Activated CD4-positive, CD25-positive, alpha-beta regulatory T cell treated with anti-CD3 and anti-CD28 coated beads, Interleukin-2, amount 50 U/mL, for 16 hours (primary cell): Measurements from ENCODE around the gene HMGA1.
A peak's percentile ranks its signal among the peaks of the same experiment; 100 is the strongest.

ENCODE experiments used
- DNase-seq: peaks from one replicate; pipeline ENCODE4 v3.0.0-alpha.2; 2020; ENCODE audit warnings: low read depth, low spot score

The HMGA1 gene

DNA sequence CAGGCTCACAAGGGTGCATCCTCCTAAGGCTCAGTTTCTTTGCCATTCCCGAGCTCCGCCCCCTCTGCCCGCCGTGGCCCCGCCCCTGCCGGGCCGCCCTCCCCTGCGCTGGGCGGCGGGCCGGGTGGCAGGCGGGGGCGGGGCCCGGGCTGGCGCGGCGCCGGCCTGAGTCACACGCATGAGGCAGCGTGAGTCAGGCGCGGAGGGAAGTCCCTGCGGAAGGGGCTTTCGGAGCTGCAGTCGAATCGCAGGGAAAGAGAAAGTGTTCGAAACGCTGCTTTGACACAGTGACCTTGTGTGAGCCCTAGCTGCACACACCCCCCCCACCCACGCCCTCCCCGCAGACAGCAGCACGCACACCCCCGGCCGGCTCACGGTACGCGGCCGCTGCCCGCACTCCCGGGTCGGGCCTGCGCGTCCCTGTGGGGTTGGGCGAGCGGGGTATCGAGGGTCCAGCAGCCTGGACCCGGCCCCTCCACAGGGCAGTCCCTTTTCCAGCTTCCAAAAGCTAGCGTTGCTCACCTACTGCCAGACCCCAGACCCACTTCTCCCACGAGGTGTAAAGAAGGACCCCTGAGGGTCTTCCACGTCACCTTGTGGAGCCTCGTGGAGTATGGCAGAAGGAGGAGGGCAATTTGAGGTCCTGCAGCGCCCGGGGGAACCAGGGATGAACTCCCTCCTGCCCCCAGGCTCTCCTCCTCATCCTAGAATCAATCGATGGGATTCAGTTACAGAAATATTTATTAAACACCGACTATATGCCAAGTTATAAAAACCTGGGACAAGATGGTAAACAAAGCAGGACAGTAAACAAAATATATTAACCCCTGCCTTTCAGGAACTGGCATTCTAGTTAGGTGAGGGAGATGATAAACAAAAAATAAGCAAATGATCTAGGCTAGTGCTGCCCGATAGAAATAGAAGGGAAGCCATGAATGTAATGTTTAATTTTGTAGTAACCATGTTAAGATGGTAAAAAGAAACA is 12.4 kb upstream of the HMGA1 start:
- peak; percentile 87 for DNase-seq

DNA sequence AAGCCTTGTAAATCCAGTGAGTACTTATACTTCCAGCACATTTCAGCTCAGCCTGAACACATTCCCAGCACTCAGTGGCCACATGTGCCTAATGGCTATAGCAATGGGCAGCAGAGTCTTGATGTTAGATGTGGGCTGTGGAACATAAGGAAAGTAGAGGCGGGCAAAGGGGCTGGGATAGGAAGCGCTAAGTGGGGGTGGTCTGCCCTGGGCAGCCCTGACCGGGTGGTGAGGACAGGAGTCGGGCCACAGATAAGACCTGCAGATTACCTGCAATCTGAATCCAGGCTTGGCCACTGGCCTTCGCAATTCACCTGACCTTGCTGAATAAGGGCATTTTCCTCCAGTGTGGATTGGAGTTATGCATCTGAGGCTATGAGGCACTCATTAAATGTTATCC is 11.1 kb upstream of the HMGA1 start:
- no peak for DNase-seq

DNA sequence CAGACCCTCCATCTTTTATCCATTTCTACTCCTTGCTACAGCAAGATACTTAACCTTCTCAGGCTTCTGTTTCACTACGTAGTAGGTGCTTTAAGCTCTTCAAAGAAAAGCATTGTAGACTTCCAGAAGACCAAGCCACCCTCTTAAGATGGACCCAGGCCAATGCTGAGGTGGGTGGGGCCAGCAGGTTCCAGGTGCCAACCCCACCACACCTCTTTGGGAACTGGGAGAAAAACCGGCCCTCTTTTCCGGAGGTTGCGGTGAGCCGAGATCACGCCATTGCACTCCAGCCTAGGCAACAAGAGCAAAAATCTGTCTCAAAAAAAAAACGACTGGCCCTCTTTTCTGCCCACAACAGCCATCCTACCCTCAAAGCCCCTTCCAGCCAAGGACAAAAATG is 10.6 kb upstream of the HMGA1 start:
- DNase-seq = no peak

DNA sequence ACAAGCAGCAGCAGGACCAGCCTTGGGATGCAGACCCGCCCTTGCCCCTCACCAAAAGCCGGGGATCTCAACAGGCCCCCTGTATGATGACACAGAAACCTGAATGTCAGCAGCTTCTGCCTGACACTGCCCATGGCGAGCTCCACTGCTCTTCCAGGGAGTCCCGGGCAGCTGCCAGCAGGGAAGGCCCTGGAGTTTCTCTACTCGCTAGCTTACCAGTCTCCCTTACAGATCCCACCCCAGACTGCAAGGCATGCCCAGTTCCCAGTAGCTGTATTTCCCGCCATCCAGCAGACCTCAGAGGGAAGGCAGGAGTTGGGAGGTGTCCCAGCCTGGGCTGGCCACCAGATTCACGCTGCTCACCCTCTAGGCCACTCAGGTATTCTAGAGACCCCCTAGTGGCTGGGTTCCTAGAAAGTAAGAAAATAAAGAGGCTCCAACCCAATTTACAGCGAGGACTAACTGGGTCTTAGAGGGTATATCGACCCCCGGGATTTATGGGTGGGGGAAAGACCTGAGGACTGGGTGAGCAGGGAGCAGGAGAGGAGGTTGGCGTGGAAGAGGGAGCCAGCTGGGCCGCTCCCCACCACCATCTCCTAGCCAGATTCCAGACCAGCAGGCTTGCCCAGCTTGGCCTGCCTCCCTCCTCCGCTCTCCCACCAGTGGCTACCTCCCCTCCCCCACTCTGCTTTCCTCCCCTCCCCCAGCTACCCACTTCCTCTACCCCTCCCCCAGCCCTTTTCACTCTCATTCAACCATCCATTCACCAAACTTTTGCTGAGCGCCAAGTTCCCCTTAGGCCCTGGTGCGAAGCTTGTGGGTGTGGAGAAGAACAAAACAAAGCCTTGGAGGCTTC is 9.7 kb upstream of the HMGA1 start:
- no peak for DNase-seq

DNA sequence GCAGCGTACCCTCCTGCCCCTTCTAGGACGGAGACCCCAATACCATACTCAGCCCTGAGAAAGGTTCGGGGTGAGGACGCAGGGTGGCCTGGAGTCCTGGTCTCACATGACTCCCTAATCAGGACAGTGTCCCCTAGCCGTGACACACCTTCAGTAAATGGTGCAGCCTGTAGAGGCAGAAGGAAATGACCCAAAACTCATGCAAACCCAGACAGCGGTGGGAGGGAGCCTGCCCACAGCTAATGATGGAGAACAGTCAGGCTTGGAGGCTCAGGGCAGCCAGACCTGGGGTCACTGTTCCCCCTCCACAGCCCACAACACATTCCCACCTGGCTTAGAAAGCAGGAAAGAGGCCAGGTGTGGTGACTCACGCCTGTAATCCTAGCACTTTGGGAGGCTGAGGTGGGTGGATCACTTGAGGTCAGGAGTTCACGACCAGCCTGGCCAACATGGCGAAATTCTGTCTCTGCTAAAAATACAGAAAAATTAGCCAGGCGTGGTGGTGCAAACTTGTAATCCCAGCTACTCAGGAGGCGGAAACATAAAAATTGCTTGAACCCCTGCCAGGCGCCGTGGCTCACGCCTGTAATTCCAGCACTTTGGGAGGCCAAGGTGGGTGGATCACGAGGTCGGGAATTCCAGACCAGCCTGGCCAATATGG is 8.8 kb upstream of the HMGA1 start:
- DNase-seq = no peak

DNA sequence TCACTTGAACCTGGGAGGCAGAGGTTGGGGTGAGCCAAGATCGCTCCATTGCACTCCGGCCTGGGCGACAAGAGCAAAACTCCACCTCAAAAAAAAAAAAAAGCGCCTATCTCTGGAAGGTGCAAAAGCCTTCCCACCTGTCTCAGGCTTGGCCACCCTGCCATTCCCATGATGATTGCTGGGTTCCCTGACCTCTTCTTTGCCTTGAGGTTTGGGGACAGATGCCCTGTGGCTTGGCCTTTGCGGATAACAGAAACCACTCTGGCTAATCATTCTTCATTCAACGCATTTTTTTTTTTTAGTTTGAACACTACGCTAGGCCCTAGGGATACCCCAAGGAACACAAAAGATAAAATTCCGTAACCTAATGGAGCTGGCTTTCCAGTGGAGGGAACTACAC is 6.8 kb upstream of the HMGA1 start:
- no peak for DNase-seq

DNA sequence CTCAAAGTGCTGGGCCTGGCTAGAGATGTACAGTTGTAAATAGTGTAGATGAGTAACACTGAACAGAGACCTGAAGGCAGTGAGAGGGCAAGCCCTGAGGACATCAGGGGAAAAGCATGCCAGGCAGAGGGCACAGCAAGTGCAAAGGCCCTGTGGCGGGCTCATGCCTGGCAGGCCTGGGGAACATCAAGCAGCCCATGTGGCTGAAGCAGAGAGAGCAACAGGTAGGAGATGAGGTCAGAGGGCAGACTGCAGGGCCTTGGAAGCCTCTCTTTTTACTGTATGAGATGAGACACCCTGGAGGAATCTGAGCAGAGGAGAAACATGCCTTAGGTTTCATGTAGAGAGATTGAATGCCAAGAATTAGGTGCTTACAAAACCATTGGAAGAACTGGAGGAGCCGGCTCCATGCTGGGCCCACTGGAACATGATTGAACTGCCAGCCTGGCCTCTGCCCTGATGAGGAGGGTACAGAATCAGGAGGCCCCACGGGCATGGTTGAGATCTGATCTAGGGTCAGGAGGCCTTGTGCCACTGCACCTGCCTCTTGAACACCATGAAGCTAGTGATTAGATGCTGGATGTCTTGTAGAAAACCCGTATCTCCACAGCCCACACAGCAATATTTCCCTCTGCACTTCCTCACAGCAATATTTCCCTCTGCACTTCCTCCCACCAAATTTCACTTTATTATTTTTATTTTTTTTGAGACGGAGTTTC is 5.9 kb upstream of the HMGA1 start:
- DNase-seq = no peak

DNA sequence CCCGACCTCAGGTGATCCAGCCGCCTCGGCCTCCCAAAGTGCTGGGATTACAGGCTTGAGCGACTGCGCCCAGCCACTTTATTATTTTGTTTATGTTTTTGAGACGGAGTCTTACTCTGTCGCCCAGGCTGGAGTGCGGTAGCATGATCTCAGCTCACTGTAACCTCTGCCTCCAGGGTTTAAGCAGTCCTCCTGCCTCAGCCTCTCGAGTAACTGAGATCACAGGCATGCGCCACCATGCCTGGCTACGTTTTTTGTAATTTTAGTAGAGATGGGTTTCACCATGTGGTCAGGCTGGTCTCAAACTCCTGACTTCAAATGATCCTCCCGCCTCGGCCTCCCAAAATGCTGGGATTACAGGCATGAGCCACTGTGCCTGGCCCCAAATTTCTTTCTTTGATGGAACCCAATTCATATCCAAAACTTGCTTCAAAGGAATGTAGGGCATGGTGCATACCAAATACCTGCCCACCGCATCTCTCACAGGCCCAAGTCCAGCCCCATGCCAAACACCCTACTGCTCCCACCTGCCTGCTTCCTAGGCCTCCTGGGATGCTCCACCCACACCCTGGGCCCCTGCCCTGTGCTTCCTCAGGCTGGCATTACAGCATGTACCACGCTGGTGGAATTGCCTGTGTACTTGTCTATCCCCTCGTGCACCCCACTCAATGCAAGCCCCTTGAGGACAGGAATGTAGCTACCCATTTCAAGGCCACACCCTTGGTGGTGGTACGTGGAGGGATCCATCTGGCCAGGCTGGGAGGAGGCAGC is 4.9 kb upstream of the HMGA1 start:
- DNase-seq = no peak

DNA sequence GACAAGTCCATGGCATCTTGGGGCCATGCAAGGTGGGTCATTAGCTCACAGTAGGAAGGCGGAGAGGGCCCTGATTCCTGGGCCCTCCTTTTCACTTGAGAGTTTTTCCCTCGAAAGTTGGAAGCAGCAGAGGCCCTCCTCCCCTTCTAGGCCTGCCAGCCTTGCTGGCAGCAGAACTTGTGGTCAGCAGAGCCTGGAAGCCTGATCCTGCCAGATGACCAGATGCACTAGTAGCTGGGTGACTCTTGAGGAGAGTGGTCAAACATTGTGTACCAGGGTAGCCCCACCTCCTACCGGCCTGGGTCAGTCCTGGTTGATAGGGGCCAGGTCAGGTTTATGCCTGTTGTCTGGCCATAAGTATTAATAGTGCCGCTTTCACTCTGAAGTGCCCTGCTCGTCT is 3.8 kb upstream of the HMGA1 start:
- no peak for DNase-seq

DNA sequence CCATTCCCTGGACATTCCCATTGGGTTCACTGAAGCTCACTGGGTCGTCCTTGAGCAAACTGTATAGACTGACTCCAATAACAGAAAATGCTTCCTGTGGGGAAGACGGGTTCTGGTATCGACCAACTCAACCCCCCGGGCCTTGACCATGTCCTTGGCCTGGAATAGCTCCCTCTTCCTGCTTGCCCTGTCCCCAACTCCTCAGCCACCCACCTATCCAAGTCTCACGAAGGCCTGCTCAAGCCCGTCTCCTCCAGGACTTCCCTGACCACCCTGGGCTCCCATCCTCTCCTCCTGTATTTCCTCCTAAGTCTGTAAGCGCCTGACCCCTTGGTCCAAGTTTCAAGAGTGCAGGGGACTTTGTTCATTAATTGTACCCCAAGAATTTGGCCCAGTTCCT is 2.8 kb upstream of the HMGA1 start:
- no peak for DNase-seq

DNA sequence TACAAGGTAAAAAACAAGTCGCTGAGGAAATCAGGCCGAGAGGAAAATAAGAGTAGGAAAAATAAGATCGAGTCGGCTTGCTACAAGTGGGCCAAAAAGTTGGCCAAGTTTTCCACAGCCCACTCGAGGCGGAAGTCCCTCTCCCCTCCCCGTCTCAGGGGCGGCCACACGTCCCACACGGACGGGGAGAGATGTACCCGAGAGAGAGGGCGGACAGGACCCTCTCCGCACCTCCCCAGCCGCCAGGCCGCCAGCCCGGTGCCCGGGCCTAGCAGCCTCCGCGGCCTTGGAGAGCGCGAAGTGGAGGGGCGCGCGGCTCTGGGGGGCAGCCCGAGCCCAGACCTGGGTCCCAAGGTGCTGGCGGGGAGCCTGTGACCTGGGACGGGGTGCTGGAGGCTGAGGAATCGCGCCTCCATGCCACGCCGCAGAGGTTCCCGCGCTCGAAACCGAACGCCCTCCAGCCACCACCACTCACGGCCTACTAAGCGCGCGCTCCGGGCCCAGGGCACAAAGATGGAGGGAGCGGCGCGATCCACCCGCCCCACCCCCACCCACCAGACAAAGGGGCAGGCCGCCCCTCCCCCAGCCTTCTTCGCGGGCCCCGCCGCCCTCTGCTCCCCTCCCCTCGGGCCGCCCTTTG is 1.9 kb upstream of the HMGA1 start:
- DNase-seq = no peak

DNA sequence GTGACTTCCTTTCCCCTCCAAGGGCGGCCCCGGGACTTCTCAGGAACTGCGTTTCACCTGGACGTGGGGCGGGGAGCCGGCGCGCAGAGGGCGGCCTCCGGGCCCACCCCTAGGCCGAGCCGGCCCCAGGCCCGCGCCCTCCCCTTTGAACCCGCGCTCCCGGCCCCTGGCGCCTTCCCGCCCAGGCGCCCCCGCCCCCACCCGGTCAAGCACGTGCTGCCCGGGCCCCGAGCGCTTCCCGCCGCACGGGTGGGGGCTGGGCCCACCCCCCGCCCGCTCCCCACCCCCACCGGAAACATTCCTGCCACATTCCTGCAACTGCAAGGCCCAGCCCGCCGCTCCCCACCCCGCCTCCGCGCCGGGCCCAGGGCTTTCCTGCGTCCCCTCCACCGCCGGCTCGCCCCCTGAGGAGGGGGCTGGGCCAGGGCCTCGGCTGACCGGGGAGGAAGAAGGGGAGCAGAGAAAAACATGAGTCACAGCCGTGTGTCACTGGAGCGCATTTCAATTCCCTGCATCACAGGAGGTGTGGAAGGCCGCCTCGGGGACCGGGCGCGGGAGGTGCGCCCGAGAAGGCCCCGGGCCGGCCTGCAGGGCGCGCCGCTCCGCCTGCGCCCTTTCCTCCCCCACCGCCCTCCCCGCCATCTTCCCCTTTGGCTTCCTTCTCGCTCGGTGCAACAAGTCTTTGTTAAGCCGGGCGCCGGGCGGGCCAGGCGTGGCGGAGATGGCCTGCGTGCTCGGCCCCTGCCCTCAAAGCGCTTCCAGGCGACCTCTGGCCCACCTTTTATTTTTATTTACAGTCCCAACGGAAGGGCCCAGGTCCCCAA is 1.2 kb upstream of the HMGA1 start:
- DNase-seq = no peak

DNA sequence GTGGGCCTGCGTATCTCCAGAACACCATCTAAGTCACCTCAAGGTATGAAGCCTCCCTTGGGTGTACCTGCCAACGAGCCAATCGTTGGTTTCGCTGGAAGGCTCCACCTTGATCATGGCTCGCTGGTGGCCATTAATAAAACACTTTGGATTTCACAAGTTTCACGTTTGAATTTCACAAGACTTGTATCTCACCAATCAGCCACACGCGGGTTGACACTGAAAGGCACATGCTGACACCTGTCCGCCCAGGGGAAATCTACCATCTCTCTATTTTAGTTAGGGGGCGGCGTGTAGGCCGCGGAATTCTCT is 586 bp upstream of the HMGA1 start:
- DNase-seq = no peak

DNA sequence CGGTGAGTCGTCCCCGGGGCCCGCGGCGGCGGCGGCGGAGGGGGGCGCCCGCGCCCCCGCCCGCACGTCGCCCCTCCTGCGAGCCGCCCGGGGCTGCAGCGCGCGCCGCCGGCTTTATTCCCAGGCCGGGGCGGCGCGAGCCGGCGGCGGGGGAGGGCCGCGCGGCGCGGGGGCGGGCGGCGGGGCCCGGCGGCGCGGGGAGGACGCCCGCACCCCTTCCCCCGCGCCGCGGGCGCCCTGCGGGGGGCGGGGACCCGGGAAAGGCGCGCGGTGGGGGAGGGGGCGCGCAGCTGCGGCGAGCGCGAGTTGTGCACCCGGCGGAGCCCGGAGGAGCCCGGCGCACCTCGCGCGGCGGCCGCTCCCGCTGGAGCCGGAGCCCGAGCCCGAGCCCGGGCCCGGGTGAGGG is 646 bp downstream of the HMGA1 start:
- no peak for DNase-seq

DNA sequence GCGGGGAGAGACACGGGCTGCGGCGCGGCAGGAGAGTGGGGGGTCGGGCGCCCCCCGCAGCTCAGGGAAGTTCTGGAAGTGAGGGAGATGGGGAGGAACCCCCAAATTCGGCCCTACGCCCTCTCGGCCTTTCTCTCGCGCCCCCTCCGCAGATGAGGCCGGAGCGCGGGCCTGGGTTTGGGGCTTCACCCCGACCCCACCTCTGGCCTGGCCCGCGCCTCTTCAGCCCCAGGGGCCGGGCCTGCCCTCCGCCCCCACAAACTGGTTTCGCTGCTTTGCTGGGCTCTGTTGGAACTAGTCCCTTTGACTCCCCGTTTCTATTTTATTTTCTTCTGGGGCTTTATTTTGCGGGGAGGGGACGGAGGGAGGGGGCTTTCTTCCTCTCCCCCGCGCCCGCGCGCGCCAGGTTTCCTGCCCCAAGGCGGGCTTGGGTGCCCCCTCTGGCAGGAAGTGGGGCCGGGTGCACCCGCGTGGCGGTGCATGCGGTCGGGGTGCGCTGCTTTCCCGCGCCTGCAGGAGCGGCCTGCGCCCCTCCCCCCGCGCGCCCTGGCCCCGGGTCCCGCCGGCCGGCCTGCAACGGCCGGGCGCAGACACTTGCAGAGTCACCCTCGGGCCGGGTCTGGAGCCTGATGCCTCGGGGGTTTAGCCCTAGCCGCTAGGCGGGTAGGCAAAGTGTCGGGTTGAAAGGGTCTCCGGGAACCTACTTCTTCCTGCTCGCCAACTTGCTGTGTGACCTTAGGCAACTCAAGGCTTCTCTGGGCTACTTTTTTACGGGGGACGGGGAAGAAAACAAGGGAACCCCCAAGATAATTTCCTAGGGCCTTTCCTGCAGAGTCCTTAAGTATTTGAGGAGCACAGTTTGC is 1.3 kb downstream of the HMGA1 start:
- DNase-seq = peak; percentile 49

DNA sequence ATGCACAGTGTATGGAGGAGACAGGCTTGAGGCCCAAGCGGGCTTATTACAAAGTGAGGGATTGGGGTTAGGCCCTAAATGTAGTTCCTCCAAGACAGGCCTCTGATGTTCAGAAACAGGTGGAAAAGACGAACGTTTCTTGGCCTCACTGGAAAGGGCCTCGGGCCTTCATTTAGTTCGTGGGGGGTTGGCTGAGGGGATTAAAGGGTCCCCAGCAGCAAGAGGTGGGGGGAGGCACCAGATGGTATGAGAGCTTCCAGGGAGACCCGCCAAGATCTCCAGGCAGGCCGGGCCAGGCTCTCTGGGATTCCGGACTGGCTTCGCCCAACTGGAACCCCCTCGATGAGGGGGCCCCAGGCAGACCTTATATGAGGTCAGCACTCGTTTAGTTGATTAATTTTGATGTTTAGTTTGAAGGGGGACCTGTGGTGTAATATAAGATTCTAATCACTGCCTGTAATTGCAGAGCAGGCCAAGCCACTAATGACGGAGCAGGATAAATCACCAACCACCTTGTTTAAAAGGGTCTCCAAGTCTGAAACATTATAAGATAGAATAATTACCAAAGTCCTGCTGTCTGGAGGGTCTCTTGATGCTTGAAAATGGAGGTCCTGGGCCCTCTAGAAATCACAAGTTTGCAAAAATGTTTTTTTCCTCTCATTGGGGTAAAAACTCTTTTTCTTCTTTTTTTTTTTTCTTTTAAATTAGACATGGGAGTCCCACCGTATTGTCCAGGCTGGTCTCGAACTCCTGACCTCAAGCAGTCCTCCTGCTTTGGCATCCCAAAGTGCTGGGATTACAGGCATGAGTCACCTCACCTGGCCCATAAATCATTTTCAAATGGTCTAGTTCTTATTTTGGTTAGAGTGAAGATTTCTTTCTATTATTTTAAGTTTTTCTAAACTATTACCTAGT is 2.2 kb downstream of the HMGA1 start:
- no peak for DNase-seq

DNA sequence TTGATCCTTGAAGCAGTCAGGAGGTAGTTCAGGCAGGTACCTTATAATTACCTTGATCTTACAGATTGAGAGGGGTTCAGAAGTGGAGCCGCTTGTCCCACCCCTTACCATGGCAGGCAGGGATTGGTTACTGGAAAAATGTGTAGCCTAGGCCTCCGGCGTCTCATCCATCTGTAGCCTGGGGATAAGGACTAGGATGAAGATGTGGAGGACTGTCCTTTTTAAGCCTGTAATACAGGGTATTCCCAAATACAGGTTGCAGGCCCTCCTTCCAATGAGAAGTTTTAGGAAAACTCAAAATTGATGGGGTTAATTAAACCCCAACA is 2.8 kb downstream of the HMGA1 start:
- no peak for DNase-seq

DNA sequence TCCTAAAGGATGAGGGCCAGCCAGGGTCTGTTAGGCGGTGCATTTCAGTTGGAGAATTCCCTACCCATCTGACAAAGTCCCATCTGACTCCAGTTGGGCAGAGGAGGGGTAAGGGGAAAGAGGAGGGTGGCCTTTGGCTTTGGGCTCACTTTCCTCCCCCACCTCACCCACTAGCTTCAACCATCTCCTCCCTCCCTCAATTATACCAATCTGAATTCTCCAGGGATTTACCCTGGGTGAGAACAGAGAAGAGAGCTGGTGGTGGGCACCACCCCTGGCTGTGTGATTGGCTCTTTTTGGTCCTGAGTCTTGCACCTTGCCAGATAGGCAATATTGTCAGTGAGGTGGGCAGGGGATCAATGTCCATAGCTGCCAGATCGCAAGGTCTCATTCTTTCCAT is 3.2 kb downstream of the HMGA1 start:
- no peak for DNase-seq
